H1 (cell line): ENCODE results near the gene ACER3.

Experiments
- CBX5 ChIP-seq: fragments of 300-800, 300-1000 bp; sonication (generic); IDR thresholded peaks from 2 replicates; pipeline ENCODE4 v1.7.1; 2016; ENCODE audit warnings: antibody characterized with exemption, low read length, low read depth
- CHD1 ChIP-seq: IDR thresholded peaks from 2 replicates; pipeline ENCODE4 v1.6.1; 2012; ENCODE audit warnings: low read depth, low read length, improper control_type of control experiment
- CHD2 ChIP-seq: IDR thresholded peaks from 2 replicates; pipeline ENCODE4 v1.6.1; 2012; ENCODE audit warnings: low read length, improper control_type of control experiment
- EZH2 ChIP-seq: fragments of 200-600 bp; sonication (generic); IDR thresholded peaks from 2 replicates; pipeline ENCODE4 v1.7.1; 2012; ENCODE audit warnings: low read depth, mild to moderate bottlenecking, moderate library complexity, low read length, inconsistent platforms; ENCODE audit not compliant: severe bottlenecking
- JUND ChIP-seq: IDR thresholded peaks from 2 replicates; pipeline ENCODE4 v1.6.1; 2011; ENCODE audit warnings: mild to moderate bottlenecking, improper control_type of control experiment, low read length
- KDM5A ChIP-seq: fragments of 200-600 bp; IDR thresholded peaks from 2 replicates; pipeline ENCODE4 v1.7.1; 2012; ENCODE audit warnings: mild to moderate bottlenecking, low read length, inconsistent platforms, mixed read lengths
- POLR2AphosphoS5 ChIP-seq: IDR thresholded peaks from 2 replicates; pipeline ENCODE4 v1.6.1; 2011; ENCODE audit warnings: low read depth, low read length
- RAD21 ChIP-seq, 2 experiments: IDR thresholded peaks in 1 of 2; conservative IDR thresholded peaks in 1 of 2; 2 replicates each; pipeline ENCODE4 v1.6.1; 2011; ENCODE audit warnings: low read depth in 2 of 2, low read length in 2 of 2, improper control_type of control experiment in 1 of 2, inconsistent platforms in 1 of 2, mild to moderate bottlenecking in 1 of 2, moderate library complexity in 1 of 2
- RFX5 ChIP-seq: IDR thresholded peaks from 2 replicates; pipeline ENCODE4 v1.6.1; 2011; ENCODE audit warnings: low read depth, low read length, improper control_type of control experiment, borderline replicate concordance
- TBP ChIP-seq: IDR thresholded peaks from 2 replicates; pipeline ENCODE4 v1.6.1; 2011; ENCODE audit warnings: low read depth, low read length, improper control_type of control experiment
- ZNF274 ChIP-seq: IDR thresholded peaks from 2 replicates; pipeline ENCODE4 v1.7.0; 2012; ENCODE audit warnings: low read length, borderline replicate concordance; ENCODE audit errors: extremely low read depth
- TF ChIP-seq, protein P1 (sequence below), 3 experiments: IDR thresholded peaks; 1 replicate in 2 of 3; 2 replicates in 1 of 3; pipeline versions ENCODE4 v1.5.1 to v1.6.1; 2011; ENCODE audit warnings: low read length in 3 of 3, mild to moderate bottlenecking in 3 of 3, inconsistent platforms in 2 of 3, low read depth in 1 of 3, moderate library complexity in 1 of 3; ENCODE audit not compliant: insufficient read depth in 1 of 3; ENCODE audit errors: control extremely low read depth in 1 of 3

DNA sequence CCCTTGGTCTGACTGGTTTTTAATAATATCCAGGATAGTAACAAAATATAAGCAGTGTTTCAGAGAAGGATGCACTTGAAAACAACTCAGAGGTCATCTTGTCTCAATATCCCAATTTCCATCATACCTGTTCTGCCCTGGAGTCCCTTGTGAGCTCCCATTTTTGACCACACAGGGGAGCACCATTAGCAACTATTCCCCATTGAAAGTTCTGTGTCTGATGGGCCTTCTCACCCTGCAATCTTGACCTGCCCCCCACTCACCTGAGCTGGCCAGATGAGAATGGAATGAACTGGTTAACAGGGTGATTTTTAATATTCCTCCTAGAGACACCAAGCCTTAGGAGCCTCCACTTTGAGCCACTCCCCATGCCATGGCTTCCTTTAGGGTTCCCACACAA is 202.2 kb downstream of the ACER3 start:
- TF ChIP-seq, protein P1, sequence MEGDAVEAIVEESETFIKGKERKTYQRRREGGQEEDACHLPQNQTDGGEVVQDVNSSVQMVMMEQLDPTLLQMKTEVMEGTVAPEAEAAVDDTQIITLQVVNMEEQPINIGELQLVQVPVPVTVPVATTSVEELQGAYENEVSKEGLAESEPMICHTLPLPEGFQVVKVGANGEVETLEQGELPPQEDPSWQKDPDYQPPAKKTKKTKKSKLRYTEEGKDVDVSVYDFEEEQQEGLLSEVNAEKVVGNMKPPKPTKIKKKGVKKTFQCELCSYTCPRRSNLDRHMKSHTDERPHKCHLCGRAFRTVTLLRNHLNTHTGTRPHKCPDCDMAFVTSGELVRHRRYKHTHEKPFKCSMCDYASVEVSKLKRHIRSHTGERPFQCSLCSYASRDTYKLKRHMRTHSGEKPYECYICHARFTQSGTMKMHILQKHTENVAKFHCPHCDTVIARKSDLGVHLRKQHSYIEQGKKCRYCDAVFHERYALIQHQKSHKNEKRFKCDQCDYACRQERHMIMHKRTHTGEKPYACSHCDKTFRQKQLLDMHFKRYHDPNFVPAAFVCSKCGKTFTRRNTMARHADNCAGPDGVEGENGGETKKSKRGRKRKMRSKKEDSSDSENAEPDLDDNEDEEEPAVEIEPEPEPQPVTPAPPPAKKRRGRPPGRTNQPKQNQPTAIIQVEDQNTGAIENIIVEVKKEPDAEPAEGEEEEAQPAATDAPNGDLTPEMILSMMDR (IDR thresholded peaks at IDR 0.05; ENCODE audit: control extremely low read depth in 1 of 3, insufficient read depth in 1 of 3, low read depth in 1 of 3, low read length in 3 of 3): peak; percentile 24 to 51 (median 42)
- TF ChIP-seq EZH2 (no peak), CHD1 (no peak), RAD21 (IDR thresholded peaks at IDR 0.05 in 1 of 2, conservative IDR thresholded peaks at IDR 0.05 in 1 of 2; ENCODE audit: low read depth in 2 of 2, low read length in 2 of 2) (peak; percentile 16 to 50; a peak in 3 of 4 replicates), CBX5 (no peak), JUND (no peak), TBP (no peak), RFX5 (no peak), POLR2AphosphoS5 (no peak), ZNF274 (no peak), CHD2 (no peak), KDM5A (no peak)
